Subcutaneous adipose tissue (tissue), 4 donors: ENCODE measurements around the gene CRISPLD2. TPM values are rescaled to one million over a fixed set of nuclear protein-coding genes. Genes with fewer than 3 reads are reported as not detected.

Source experiments
- total RNA-seq, 4 donors: library from RNA; depleted of rRNA; stranded (reverse); fragments of >200 nt; gene quantifications; one replicate each; pipeline ENCODE4 v1.1.0, GENCODE V29; 2016
- TF ChIP-seq, protein P1 (sequence below): fragments of 450-650 bp; IDR thresholded peaks from one replicate; pipeline ENCODE4 v1.5.1; 2016; ENCODE audit warnings: low read depth, mild to moderate bottlenecking, control low read depth, antibody characterized with exemption, moderate library complexity

Gene CRISPLD2
- total RNA-seq: 100 to 1,000 TPM in 3 of 4 donors, 10 to 100 TPM in 1; 66.0 to 160 (median 116) TPM

DNA sequence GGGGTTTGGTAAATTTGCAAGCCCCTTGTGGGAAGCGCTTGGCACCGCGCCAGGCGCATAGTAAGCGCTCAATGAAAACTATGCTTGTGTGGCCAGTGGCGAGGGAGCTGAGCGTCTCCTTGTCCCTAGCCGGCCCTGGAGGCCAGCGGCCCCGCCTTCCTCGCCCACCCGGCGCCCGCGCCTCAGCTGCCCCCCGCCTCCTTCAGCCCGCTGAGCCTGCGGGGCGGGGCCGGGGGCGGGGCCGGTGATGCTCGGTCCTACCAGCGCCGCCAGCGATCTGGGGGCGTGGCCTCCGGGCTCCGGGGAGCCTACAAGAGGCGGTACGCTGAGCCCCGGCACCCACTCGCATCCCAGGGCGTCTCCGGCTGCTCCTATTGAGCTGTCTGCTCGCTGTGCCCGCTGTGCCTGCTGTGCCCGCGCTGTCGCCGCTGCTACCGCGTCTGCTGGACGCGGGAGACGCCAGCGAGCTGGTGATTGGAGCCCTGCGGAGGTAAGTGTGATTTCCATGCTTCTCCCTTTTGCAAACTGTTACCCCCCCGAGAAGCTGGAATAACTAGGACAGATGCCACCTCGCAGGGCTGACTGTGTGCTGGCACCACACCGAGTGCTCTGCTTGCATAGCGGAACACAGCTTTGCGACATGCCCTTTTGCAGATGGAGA, at the start of gene CRISPLD2:
CRISPLD2 (plus strand) TSS at position 342 of the 661 bp plus-strand sequence. CDS start 18,511 bp downstream, outside the sequence.
- TF ChIP-seq, protein P1, sequence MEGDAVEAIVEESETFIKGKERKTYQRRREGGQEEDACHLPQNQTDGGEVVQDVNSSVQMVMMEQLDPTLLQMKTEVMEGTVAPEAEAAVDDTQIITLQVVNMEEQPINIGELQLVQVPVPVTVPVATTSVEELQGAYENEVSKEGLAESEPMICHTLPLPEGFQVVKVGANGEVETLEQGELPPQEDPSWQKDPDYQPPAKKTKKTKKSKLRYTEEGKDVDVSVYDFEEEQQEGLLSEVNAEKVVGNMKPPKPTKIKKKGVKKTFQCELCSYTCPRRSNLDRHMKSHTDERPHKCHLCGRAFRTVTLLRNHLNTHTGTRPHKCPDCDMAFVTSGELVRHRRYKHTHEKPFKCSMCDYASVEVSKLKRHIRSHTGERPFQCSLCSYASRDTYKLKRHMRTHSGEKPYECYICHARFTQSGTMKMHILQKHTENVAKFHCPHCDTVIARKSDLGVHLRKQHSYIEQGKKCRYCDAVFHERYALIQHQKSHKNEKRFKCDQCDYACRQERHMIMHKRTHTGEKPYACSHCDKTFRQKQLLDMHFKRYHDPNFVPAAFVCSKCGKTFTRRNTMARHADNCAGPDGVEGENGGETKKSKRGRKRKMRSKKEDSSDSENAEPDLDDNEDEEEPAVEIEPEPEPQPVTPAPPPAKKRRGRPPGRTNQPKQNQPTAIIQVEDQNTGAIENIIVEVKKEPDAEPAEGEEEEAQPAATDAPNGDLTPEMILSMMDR: no peak

DNA sequence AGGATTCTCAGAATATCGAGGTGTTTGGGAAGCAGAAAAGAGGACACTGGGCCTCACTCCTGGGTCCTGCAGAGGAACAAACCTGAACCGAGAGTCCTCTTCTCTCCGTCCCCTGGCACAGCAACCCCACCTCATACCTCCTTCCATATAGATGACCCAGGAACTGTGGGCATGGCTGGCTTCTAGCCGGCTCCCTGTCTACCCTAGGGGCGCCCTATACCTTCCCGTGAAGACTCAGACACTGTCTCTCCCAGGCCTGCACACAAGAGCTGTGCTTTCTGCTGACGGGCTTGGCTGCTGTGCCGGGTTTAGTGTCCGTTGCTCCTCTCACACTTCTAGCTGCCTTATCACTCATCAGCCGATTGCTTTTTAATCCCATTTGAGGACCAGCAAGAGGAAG, 46.5 kb upstream of the CRISPLD2 start:
- TF ChIP-seq, protein P1: no peak

DNA sequence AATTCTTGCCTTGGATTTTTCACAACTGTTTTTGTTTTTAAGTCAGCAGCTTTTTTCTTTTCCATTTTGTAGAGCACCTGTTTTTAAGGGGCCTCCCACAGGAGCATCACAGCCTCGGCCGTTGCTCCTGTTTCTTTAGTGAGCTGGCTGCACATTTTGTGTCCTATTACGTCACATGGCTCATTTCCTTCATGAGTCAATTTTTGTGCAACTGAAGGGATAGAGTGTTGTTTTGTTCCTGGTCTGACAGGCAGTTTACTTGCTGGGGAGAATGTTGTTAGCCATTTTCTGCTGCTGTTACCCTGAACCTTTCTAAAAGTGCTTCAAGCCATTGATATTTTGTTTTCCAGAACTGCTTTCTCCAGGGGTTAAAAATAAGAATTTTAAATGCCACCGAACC, 45.0 kb upstream of the CRISPLD2 start:
- TF ChIP-seq, protein P1: no peak

DNA sequence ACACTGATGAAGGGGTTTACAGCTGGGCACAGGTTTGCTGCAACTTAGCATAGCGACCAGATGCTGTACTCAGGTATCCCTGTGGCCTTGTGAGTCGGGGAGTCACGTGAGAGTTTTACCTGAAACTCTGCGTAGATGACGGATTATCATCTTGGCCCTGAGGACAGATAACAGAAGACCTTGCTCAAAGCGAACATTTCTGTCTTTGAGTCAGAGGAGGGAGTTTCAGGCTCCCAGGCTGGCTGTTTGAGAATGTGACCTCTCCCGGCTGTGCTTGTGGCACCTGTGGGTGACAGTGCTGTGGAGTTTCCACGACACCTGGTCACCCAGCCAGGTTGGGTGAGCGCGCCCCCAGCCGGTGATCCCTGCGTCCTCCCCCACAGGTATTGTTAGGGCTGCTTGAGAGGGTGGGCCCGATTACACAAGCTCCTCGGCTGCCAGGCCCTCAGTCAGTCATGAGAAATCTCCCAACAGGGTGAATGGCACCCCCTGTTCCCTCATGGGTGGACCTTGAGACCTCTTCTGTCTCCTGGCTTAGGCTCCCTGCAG, 44.4 kb upstream of the CRISPLD2 start:
- TF ChIP-seq, protein P1: no peak

- TF ChIP-seq, protein P1: no peak
Measured at GRCh38 chr16:84777435-84777834, 42.4 kb upstream of the CRISPLD2 start.

- TF ChIP-seq, protein P1: no peak
Measured at GRCh38 chr16:84778720-84779119, 41.1 kb upstream of the CRISPLD2 start.

GRCh38 chr16:84780063-84780462, 39.7 kb upstream of the CRISPLD2 start:
- TF ChIP-seq, protein P1: no peak
